Body of pancreas (tissue), 4 donors: ENCODE results near the gene SPRR2A.

Experiments
- POLR2A ChIP-seq, 3 donors: fragments of 450-650 bp; IDR thresholded peaks; one replicate each; pipeline ENCODE4 v1.6.1; 2016; ENCODE audit warnings: antibody characterized with exemption in 3 of 3, mild to moderate bottlenecking in 2 of 3
- TF ChIP-seq, protein P1 (sequence below), 7 experiments: fragments of 450-650 bp in 4 of 7; fragments of 200-600 bp in 3 of 7; sonication (generic) in 3 of 7; IDR thresholded peaks; one replicate each; pipeline ENCODE4 v1.5.1; 2016 to 2019; ENCODE audit warnings: antibody characterized with exemption in 7 of 7

- TF ChIP-seq, protein P1, sequence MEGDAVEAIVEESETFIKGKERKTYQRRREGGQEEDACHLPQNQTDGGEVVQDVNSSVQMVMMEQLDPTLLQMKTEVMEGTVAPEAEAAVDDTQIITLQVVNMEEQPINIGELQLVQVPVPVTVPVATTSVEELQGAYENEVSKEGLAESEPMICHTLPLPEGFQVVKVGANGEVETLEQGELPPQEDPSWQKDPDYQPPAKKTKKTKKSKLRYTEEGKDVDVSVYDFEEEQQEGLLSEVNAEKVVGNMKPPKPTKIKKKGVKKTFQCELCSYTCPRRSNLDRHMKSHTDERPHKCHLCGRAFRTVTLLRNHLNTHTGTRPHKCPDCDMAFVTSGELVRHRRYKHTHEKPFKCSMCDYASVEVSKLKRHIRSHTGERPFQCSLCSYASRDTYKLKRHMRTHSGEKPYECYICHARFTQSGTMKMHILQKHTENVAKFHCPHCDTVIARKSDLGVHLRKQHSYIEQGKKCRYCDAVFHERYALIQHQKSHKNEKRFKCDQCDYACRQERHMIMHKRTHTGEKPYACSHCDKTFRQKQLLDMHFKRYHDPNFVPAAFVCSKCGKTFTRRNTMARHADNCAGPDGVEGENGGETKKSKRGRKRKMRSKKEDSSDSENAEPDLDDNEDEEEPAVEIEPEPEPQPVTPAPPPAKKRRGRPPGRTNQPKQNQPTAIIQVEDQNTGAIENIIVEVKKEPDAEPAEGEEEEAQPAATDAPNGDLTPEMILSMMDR (IDR thresholded peaks at IDR 0.05) = no peak
- no peak for TF ChIP-seq POLR2A (IDR thresholded peaks at IDR 0.05)
These were observed 34.2 kb downstream of the SPRR2A start for GRCh38 chr1:153023109-153023508.
